ENCODE results near the gene PRR3. TPM values are rescaled to one million over a fixed set of nuclear protein-coding genes. Genes with fewer than 3 reads are reported as not detected.

PRR3 gene
- total RNA-seq, 5 donors from 2014 or later (not counting 1 experiment from before 2014, with no cell fraction given) = 12.8 to 22.1 (median 19.7) TPM

GRCh38 chr6:30530014-30530413 is 27.1 kb upstream of the PRR3 start:
- no peak overlapping the region for H3K27ac ChIP-seq (ENCODE audit: low read length)
- peaks cover 41 to 64% (median 49%) of the 10 kb centered on the region in 3 donors for H3K4me1 Mint-ChIP-seq
- no peaks in the 10 kb centered on the region for H3K27me3 Mint-ChIP-seq
- H3K27ac Mint-ChIP-seq = peak overlapping the region; percentile 88 to 93
- no peaks in the 10 kb centered on the region for H3K9me3 ChIP-seq
- no peaks in the 10 kb centered on the region for H3K36me3 ChIP-seq (ENCODE audit: control insufficient read depth in 2 of 2, extremely low read depth in 1 of 2, insufficient read depth in 1 of 2, low read length in 1 of 2)
- CTCF ChIA-PET = interaction anchor here (0.5 to 1.9 kb wide), 13 partner anchors 9 to 1733 kb away, joined by 3 to 10 read pairs (median 3); no protein-coding TSS in a partner anchor
- POLR2A ChIA-PET = interaction anchor here (0.6 to 0.8 kb wide), 5 partner anchors 14 to 538 kb away, joined by 3 to 10 read pairs (median 3); no protein-coding TSS in a partner anchor
- H3K4me1 ChIP-seq (ENCODE audit: control insufficient read depth in 1 of 2, extremely low read depth in 1 of 2, insufficient read depth in 2 of 2, low read length in 2 of 2) = peaks cover 10 to 43% of the 10 kb centered on the region in 2 experiments
- peaks cover 0 to 1% (median 0%) of the 10 kb centered on the region in 3 donors for H3K9me3 Mint-ChIP-seq
- no peak for ATAC-seq (replicated peaks in 1 of 4)
- no peak for DNase-seq
- H3K4me3 Mint-ChIP-seq = peak overlapping the region in 1 of 3 donors; percentile 48
- no CpG with 5 or more reads among the region's 2 CpGs for WGBS (ENCODE audit: insufficient coverage)
- no peaks in the 10 kb centered on the region for H3K27me3 ChIP-seq (replicated peaks in 1 of 2; ENCODE audit: control insufficient read depth in 2 of 2, extremely low read depth in 1 of 2, insufficient read depth in 2 of 2, low read length in 1 of 2)
- no peak overlapping the region for H3K4me3 ChIP-seq (ENCODE audit: control insufficient read depth in 1 of 2, extremely low read depth in 1 of 2, low read length in 1 of 2)
- H3K36me3 Mint-ChIP-seq = no peaks in the 10 kb centered on the region

- peaks cover 36 to 41% (median 37%) of the 10 kb centered on the region in 3 donors for H3K4me1 Mint-ChIP-seq
These were observed 23.4 kb upstream of the PRR3 start for GRCh38 chr6:30533460-30534294.

GRCh38 chr6:30537931-30538330 is 19.2 kb upstream of the PRR3 start:
- no peak overlapping the region for H3K27ac Mint-ChIP-seq
- no peaks in the 10 kb centered on the region for H3K27me3 ChIP-seq (replicated peaks in 1 of 2; ENCODE audit: control insufficient read depth in 2 of 2, extremely low read depth in 1 of 2, insufficient read depth in 2 of 2, low read length in 1 of 2)
- DNase-seq = no peak

More at GRCh38 chr6:30533460-30534294, 23.4 kb upstream of the PRR3 start:
- Mint-ChIP-seq H3K9me3 (no peaks in the 10 kb centered on the region), H3K27ac (peak overlapping the region; percentile 87 to 96), H3K4me3 (peak overlapping the region; percentile 66 to 81 (median 68)), H3K27me3 (no peaks in the 10 kb centered on the region), H3K36me3 (no peaks in the 10 kb centered on the region)
- Histone ChIP-seq H3K36me3 (ENCODE audit: control insufficient read depth in 2 of 2, extremely low read depth in 1 of 2, insufficient read depth in 1 of 2, low read length in 1 of 2) (no peaks in the 10 kb centered on the region), H3K27me3 (replicated peaks in 1 of 2; ENCODE audit: control insufficient read depth in 2 of 2, extremely low read depth in 1 of 2, insufficient read depth in 2 of 2, low read length in 1 of 2) (no peaks in the 10 kb centered on the region), H3K4me3 (ENCODE audit: control insufficient read depth in 1 of 2, extremely low read depth in 1 of 2, low read length in 1 of 2) (peak overlapping the region in 1 of 2 donors; percentile 14), H3K27ac (ENCODE audit: low read length) (peak overlapping the region; percentile 49), H3K9me3 (no peaks in the 10 kb centered on the region), H3K4me1 (ENCODE audit: control insufficient read depth in 1 of 2, extremely low read depth in 1 of 2, insufficient read depth in 2 of 2, low read length in 2 of 2) (peaks cover 10 to 36% of the 10 kb centered on the region in 2 experiments)
- POLR2A ChIA-PET = interaction anchor here (0.6 to 1.7 kb wide), 3 partner anchors 8 to 39 kb away, joined by 4 to 12 read pairs (median 6); partner anchors contain the start of gene PRR3 (in 1 of the 2)
- DNase-seq = peak in 1 of 35 experiments; percentile 59
- CTCF ChIA-PET = interaction anchor here (0.9 to 2.3 kb wide), 8 partner anchors 8 to 50 kb away, joined by 4 to 22 read pairs (median 12); no protein-coding TSS in a partner anchor
- no peak for ATAC-seq (replicated peaks in 1 of 4)
- WGBS (ENCODE audit: insufficient coverage) = 77% methylated on average over 3 of the region's 15 CpGs

GRCh38 chr6:30541515-30542403 is 15.3 kb upstream of the PRR3 start:
- H3K4me3 ChIP-seq (ENCODE audit: control insufficient read depth in 1 of 2, extremely low read depth in 1 of 2, low read length in 1 of 2) = peak overlapping the region; percentile 46 to 74
- ChIA-PET CTCF (interaction anchor here (0.6 to 4.8 kb wide), 34 partner anchors 10 to 546 kb away, joined by 3 to 73 read pairs (median 6); partner anchors contain the start of genes ABCF1 (in 1 of the 2) and PRR3 (in 1 of the 2)), POLR2A (interaction anchor here (0.5 to 1.7 kb wide), 19 partner anchors 9 to 659 kb away, joined by 3 to 30 read pairs (median 4); partner anchors contain the start of genes ABCF1 (in 1 of the 2) and MRPS18B (in 1 of the 2))
- WGBS (ENCODE audit: insufficient coverage) = 3% methylated on average over 17 of the region's 23 CpGs
- peak overlapping the region; percentile 91 to 95 for H3K27ac Mint-ChIP-seq
- DNase-seq (peak; percentile 54 to 94 (median 74)), ATAC-seq (replicated peaks in 1 of 4) (peak; percentile 68 to 80 (median 76))
- peaks cover 6% of the 10 kb centered on the region for H3K36me3 Mint-ChIP-seq
- peaks cover 26 to 31% of the 10 kb centered on the region in 2 experiments for H3K4me1 ChIP-seq (ENCODE audit: control insufficient read depth in 1 of 2, extremely low read depth in 1 of 2, insufficient read depth in 2 of 2, low read length in 2 of 2)
- no peaks in the 10 kb centered on the region for H3K27me3 ChIP-seq (replicated peaks in 1 of 2; ENCODE audit: control insufficient read depth in 2 of 2, extremely low read depth in 1 of 2, insufficient read depth in 2 of 2, low read length in 1 of 2)
- no peaks in the 10 kb centered on the region for H3K27me3 Mint-ChIP-seq
- H3K36me3 ChIP-seq (ENCODE audit: control insufficient read depth in 2 of 2, extremely low read depth in 1 of 2, insufficient read depth in 1 of 2, low read length in 1 of 2) = peaks cover 12% of the 10 kb centered on the region in 2 donors
- no peaks in the 10 kb centered on the region for H3K9me3 ChIP-seq
- no peaks in the 10 kb centered on the region for H3K9me3 Mint-ChIP-seq
- H3K4me3 Mint-ChIP-seq = peak overlapping the region; percentile 78 to 81 (median 81)
- H3K27ac ChIP-seq (ENCODE audit: low read length) = peak overlapping the region; percentile 74
- peaks cover 34 to 37% (median 35%) of the 10 kb centered on the region in 3 donors for H3K4me1 Mint-ChIP-seq

More at GRCh38 chr6:30537931-30538330, 19.2 kb upstream of the PRR3 start:
- peaks cover 8 to 18% of the 10 kb centered on the region in 2 experiments for H3K4me1 ChIP-seq (ENCODE audit: control insufficient read depth in 1 of 2, extremely low read depth in 1 of 2, insufficient read depth in 2 of 2, low read length in 2 of 2)
- no peak overlapping the region for H3K27ac ChIP-seq (ENCODE audit: low read length)
- ATAC-seq (replicated peaks in 1 of 4) = no peak
- no peaks in the 10 kb centered on the region for H3K9me3 ChIP-seq
- Mint-ChIP-seq H3K4me1 (peaks cover 24 to 27% (median 25%) of the 10 kb centered on the region in 3 donors), H3K9me3 (no peaks in the 10 kb centered on the region), H3K36me3 (no peaks in the 10 kb centered on the region), H3K4me3 (no peak overlapping the region), H3K27me3 (no peaks in the 10 kb centered on the region)
- ChIA-PET CTCF (interaction anchor here in 1 of 2 donors (0.6 kb wide), 1 partner anchor 59 kb away, joined by 3 read pairs; no protein-coding TSS in a partner anchor), POLR2A (interaction anchor here in 1 of 2 donors (0.7 kb wide), 1 partner anchor 43 kb away, joined by 3 read pairs; no protein-coding TSS in a partner anchor)
- no peaks in the 10 kb centered on the region for H3K36me3 ChIP-seq (ENCODE audit: control insufficient read depth in 2 of 2, extremely low read depth in 1 of 2, insufficient read depth in 1 of 2, low read length in 1 of 2)
- 86% methylated on average over 2 of the region's 3 CpGs for whole genome bisulfite sequencing (ENCODE audit: insufficient coverage)
- H3K4me3 ChIP-seq (ENCODE audit: control insufficient read depth in 1 of 2, extremely low read depth in 1 of 2, low read length in 1 of 2) = no peak overlapping the region

GRCh38 chr6:30542404-30542725 is 14.7 kb upstream of the PRR3 start:
- peak; percentile 66 to 81 (median 72) for ATAC-seq (replicated peaks in 1 of 4)
- WGBS (ENCODE audit: insufficient coverage) = 11% methylated on average over 1 of the region's 4 CpGs
- peaks cover 34 to 37% (median 35%) of the 10 kb centered on the region in 3 donors for H3K4me1 Mint-ChIP-seq

More at GRCh38 chr6:30542404-30542725, 14.7 kb upstream of the PRR3 start:
- peak overlapping the region; percentile 46 to 74 for H3K4me3 ChIP-seq (ENCODE audit: control insufficient read depth in 1 of 2, extremely low read depth in 1 of 2, low read length in 1 of 2)
- ChIA-PET CTCF (interaction anchor here (0.6 to 4.8 kb wide), 16 partner anchors 9 to 188 kb away, joined by 3 to 73 read pairs (median 11); partner anchors contain the start of genes ABCF1 (in 1 of the 2) and PRR3 (in 1 of the 2)), POLR2A (interaction anchor here (0.6 to 1.7 kb wide), 9 partner anchors 9 to 658 kb away, joined by 3 to 30 read pairs (median 5); no protein-coding TSS in a partner anchor)
- H3K9me3 ChIP-seq = no peaks in the 10 kb centered on the region
- H3K27me3 ChIP-seq (replicated peaks in 1 of 2; ENCODE audit: control insufficient read depth in 2 of 2, extremely low read depth in 1 of 2, insufficient read depth in 2 of 2, low read length in 1 of 2) = no peaks in the 10 kb centered on the region
- peaks cover 26 to 31% of the 10 kb centered on the region in 2 experiments for H3K4me1 ChIP-seq (ENCODE audit: control insufficient read depth in 1 of 2, extremely low read depth in 1 of 2, insufficient read depth in 2 of 2, low read length in 2 of 2)
- H3K27me3 Mint-ChIP-seq = no peaks in the 10 kb centered on the region
- H3K4me3 Mint-ChIP-seq = peak overlapping the region; percentile 78 to 81 (median 81)
- H3K27ac ChIP-seq (ENCODE audit: low read length) = peak overlapping the region; percentile 74
- peak overlapping the region; percentile 91 to 95 for H3K27ac Mint-ChIP-seq
- H3K36me3 Mint-ChIP-seq = peaks cover 7% of the 10 kb centered on the region
- DNase-seq = peak in 23 of 35 experiments; percentile 20 to 70 (median 34)
- H3K36me3 ChIP-seq (ENCODE audit: control insufficient read depth in 2 of 2, extremely low read depth in 1 of 2, insufficient read depth in 1 of 2, low read length in 1 of 2) = peaks cover 14 to 17% of the 10 kb centered on the region in 2 donors
- H3K9me3 Mint-ChIP-seq = no peaks in the 10 kb centered on the region
